Sigmoid colon (tissue), 3 donors: ENCODE results near the gene NAGLU.

ENCODE experiments used
- CTCF ChIP-seq, 4 experiments: fragments of 450-650 bp in 3 of 4; fragments of 200-600 bp in 1 of 4; IDR thresholded peaks; one replicate each; pipeline ENCODE4 v1.5.1; 2016 to 2019; ENCODE audit warnings: antibody characterized with exemption in 4 of 4, mild to moderate bottlenecking in 3 of 4, moderate library complexity in 2 of 4
- POLR2A ChIP-seq, 2 donors: fragments of 450-650 bp; IDR thresholded peaks; one replicate each; pipeline ENCODE4 v1.6.1; 2016; ENCODE audit warnings: antibody characterized with exemption in 2 of 2, mild to moderate bottlenecking in 2 of 2, moderate library complexity in 2 of 2

GRCh38 chr17:42529061-42529460 lies 7.0 kb upstream of the NAGLU start:
- TF ChIP-seq POLR2A (IDR thresholded peaks at IDR 0.05) (no peak), CTCF (IDR thresholded peaks at IDR 0.05) (no peak)
